GM21515 (cell line): ENCODE measurements around the gene SLC10A7.
A peak's percentile ranks its signal among the peaks of the same experiment; 100 is the strongest.

ENCODE experiments used
- ATAC-seq: cut with Tn5 transposase; IDR thresholded peaks from one replicate; pipeline ENCODE4 v1.9.1; 2021; ENCODE audit not compliant: unreplicated experiment

Gene SLC10A7

GRCh38 chr4:146263793-146264192 lies 257.9 kb downstream of the SLC10A7 start:
- ATAC-seq, result no peak

GRCh38 chr4:146261041-146261440 lies 260.7 kb downstream of the SLC10A7 start:
- no peak for ATAC-seq

GRCh38 chr4:146260521-146260920 lies 261.2 kb downstream of the SLC10A7 start:
- no peak for ATAC-seq

GRCh38 chr4:146257511-146257910 lies 264.2 kb downstream of the SLC10A7 start:
- ATAC-seq, result no peak

- ATAC-seq, result no peak
Measured at GRCh38 chr4:146256328-146256727, 265.4 kb downstream of the SLC10A7 start.

- ATAC-seq, result no peak
Measured at GRCh38 chr4:146255874-146256273, 265.9 kb downstream of the SLC10A7 start.

GRCh38 chr4:146255463-146255862 lies 266.3 kb downstream of the SLC10A7 start:
- no peak for ATAC-seq

GRCh38 chr4:146252969-146253611 lies 268.6 kb downstream of the SLC10A7 start:
- no peak for ATAC-seq

- ATAC-seq, result no peak
Measured at GRCh38 chr4:146247356-146247755, 274.4 kb downstream of the SLC10A7 start.

GRCh38 chr4:146246381-146246780 lies 275.4 kb downstream of the SLC10A7 start:
- ATAC-seq, result no peak

- no peak for ATAC-seq
Measured at GRCh38 chr4:146245850-146246249, 275.9 kb downstream of the SLC10A7 start.

GRCh38 chr4:146245246-146245645 lies 276.5 kb downstream of the SLC10A7 start:
- no peak for ATAC-seq

GRCh38 chr4:146244496-146244895 lies 277.2 kb downstream of the SLC10A7 start:
- no peak for ATAC-seq

GRCh38 chr4:146243883-146244277 lies 277.9 kb downstream of the SLC10A7 start:
- no peak for ATAC-seq

GRCh38 chr4:146243141-146243882 lies 278.4 kb downstream of the SLC10A7 start:
- peak; percentile 66 for ATAC-seq

- ATAC-seq, result no peak
Measured at GRCh38 chr4:146238107-146238506, 283.6 kb downstream of the SLC10A7 start.

GRCh38 chr4:146237092-146237491 lies 284.6 kb downstream of the SLC10A7 start:
- ATAC-seq, result no peak

- ATAC-seq, result no peak
Measured at GRCh38 chr4:146236216-146236615, 285.5 kb downstream of the SLC10A7 start.

- ATAC-seq, result no peak
Measured at GRCh38 chr4:146235654-146236177, 286.0 kb downstream of the SLC10A7 start.

- no peak for ATAC-seq
Measured at GRCh38 chr4:146232131-146232722, 289.5 kb downstream of the SLC10A7 start.

- no peak for ATAC-seq
Measured at GRCh38 chr4:146229406-146229805, 292.3 kb downstream of the SLC10A7 start.
